Adipose tissue (tissue), 3 donors: ENCODE results near the gene AFAP1L1. TPM values are rescaled to one million over a fixed set of nuclear protein-coding genes. Genes with fewer than 3 reads are reported as not detected.

ENCODE experiments used
- H3K27ac ChIP-seq: one replicate; pipeline ENCODE4 v1.5.1; 2013; ENCODE audit warnings: low read depth, low read length
- WGBS, 3 donors: extraction: QIAGEN DNeasy Blood & Tissue Kit; methylation state at CpG; one replicate each; pipeline ENCODE4 v1.1.7; 2013; 5-methylcytosine and 5-hydroxymethylcytosine counted together
- polyA plus RNA-seq, 3 donors: library from polyadenylated mRNA; stranded (reverse); fragments of 200-250 nt; gene quantifications; one replicate each; pipeline ENCODE4 v1.2.3, GENCODE V29; 2013
- donor health status: healthy with polysubstance abuse.
- donor health status: Bipolar disorder and iron deficiency.
- donor health status: healthy.

AFAP1L1 gene
- polyA plus RNA-seq, 3 donors: 4.1 to 21.8 (median 16.8) TPM

GRCh38 chr5:149325894-149326293, 54.2 kb downstream of the AFAP1L1 start:
- no peak overlapping the region for H3K27ac ChIP-seq
- WGBS, 3 donors: 92 to 96% (median 95%) methylated on average over 5 of the region's 5 CpGs

DNA sequence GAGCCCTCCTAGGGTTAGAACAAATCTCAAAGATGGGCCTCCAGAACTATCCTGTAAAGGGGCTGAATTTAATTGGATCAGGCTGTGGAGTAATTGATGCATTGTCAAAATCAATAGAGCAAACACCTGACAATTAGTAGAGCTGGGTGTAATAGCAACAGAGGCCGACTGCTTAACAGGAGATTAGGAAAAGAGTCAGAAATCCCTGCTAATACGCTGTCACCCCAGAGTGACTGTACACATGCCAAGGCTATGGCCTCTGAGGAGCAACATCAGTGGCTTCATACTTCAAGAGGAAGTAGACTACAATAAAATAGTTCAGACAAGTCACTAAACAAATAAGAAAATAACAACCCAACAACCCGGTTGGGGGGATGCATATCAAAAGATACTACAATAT, 55.0 kb downstream of the AFAP1L1 start:
- 73 to 86% (median 84%) methylated on average over 3 of the region's 3 CpGs for WGBS, 3 donors
- no peak overlapping the region for H3K27ac ChIP-seq

DNA sequence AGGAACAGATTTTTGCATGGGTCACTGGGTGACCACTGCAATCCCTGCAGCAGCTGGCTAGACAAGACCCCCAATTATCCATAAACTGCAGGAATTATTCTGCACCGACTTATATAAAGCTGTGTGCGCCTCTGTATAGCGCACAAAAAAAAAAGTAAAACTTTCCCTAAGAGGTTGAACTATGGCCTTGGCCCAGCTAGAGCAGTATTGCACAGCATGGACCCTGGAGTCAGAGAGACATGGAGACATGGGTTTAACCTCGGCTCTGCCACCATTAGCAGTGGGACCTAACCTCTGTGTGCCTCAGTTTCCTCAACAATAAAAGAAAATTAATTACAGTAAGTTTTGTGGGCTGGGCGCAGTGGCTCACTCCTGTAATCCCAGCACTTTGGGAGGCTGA, 56.5 kb downstream of the AFAP1L1 start:
- H3K27ac ChIP-seq: no peak overlapping the region
- 90 to 96% (median 92%) methylated on average over 5 of the region's 5 CpGs for WGBS, 3 donors

DNA sequence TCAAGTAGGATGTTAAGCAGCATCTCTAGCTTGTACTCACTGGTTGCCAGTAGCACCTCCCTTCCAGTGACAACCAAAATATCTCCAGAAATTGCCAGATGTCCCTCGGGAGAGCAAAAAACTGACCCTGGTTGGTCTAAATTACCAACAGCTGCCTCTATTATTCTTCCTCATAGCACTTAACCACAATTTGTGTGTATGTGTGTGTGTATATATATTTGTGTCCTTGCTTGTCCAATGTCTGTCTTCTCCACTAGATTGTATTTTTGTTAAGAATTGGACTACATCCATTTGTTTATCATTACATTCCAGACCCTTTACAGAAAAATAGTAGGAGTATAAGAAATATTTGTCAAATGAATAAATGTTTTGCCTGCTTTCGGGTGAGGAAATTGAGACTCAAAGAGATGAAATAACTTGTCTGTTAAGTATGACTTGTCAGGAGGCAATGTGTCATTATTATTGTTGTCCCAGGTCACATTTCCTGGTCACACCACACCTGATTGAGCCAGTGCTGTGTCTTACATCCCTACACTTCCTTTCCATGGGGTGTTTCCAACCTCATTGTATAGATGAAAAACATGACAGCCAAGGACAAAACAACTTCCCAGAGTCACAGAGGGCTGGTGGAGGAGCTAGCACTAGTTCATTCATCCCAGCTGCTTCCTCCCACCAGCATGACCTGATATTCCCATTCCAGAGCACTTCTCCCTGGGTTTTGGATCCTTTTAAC, 62.2 kb downstream of the AFAP1L1 start:
- H3K27ac ChIP-seq: no peak overlapping the region
- 77 to 92% (median 80%) methylated on average over 2 of the region's 2 CpGs for WGBS, 3 donors

DNA sequence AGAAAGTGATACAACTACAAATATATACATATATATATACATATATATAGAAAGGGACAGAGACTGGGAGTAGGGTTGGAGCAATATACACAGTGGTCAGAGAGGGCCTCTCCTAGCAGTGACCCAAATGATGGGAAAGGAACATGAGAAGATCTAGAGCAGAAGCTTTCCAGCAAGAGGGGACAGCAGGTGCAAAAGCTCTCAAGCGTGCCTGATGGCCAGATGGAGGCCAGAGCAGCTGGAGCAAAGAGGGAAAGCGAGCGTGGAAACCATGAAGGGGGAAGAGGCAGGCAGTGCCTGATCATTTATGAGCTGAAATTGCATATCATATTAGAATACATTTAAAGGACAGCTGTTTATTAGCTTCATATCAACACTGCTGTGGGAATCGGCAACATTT, 66.1 kb downstream of the AFAP1L1 start:
- WGBS, 3 donors: 86 to 94% (median 93%) methylated on average over 4 of the region's 4 CpGs

DNA sequence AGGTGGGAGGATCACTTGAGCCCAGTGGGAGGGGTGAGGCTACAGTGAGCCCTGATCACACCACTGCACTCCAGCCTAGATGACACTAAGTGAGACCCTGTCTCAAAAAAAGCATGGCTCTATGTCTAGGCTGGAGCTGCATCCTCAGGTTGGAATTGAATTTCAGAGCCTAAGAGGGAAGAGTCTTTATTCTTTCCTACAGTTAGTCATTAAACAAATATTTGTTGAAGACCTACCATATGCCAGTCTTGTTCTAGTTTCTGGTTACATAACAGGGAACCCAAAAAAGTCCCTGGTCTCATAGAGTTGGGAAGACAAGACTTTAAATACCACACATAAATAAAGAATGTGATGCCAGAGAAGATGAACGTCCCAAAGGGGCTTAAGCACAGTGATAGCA, 66.7 kb downstream of the AFAP1L1 start:
- no peak overlapping the region for H3K27ac ChIP-seq
- WGBS, 3 donors: 74 to 86% (median 83%) methylated on average over 1 of the region's 1 CpG

More for the DNA sequence above, 66.1 kb downstream of the AFAP1L1 start:
- H3K27ac ChIP-seq: no peak overlapping the region

DNA sequence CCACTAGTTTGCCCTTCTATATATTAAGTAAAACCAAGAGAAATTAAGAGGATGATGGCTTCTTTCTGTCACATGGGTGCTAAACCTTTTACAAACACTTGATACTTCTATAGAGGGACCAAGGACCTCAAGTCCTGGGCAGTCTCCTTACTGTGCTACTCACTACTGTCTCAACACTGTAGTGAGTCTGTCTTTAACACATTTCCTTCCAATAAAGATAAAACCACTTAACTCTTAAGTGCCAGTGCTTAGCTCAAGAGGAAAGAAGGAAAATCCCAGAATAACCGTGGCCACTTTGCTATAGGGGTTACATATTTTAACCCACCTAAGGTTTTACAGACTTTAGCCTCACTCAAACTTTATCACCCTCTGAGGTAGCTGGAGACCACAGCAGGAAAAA, 69.3 kb downstream of the AFAP1L1 start:
- no peak overlapping the region for H3K27ac ChIP-seq

GRCh38 chr5:149341876-149342275, 70.2 kb downstream of the AFAP1L1 start:
- H3K27ac ChIP-seq: no peak overlapping the region

More for the DNA sequence above, 69.3 kb downstream of the AFAP1L1 start:
- WGBS, 3 donors: 61 to 72% (median 68%) methylated on average over 1 of the region's 1 CpG

GRCh38 chr5:149344151-149344550, 72.5 kb downstream of the AFAP1L1 start:
- H3K27ac ChIP-seq: no peak overlapping the region
- WGBS, 3 donors: 84 to 94% (median 90%) methylated on average over 2 of the region's 2 CpGs

GRCh38 chr5:149345147-149345891, 73.7 kb downstream of the AFAP1L1 start, which contains the start of gene GRPEL2:
Gene GRPEL2 (plus strand): TSS chr5:149345499. CDS start chr5:149345540, 41 bp downstream.
- no peak within 1 kb of the TSS for H3K27ac ChIP-seq
- 1% methylated on average over 54 of the region's 54 CpGs for WGBS, 3 donors

- WGBS, 3 donors: 1 to 2% (median 2%) methylated on average over 11 of the region's 11 CpGs
- no peak overlapping the region for H3K27ac ChIP-seq
Observed at GRCh38 chr5:149345892-149346222, 74.2 kb downstream of the AFAP1L1 start.

- 71 to 74% (median 73%) methylated on average over 1 of the region's 1 CpG for WGBS, 3 donors
- no peak overlapping the region for H3K27ac ChIP-seq
Observed at GRCh38 chr5:149348518-149348917, 76.9 kb downstream of the AFAP1L1 start.

- H3K27ac ChIP-seq: no peak overlapping the region
- 88 to 89% (median 88%) methylated on average over 4 of the region's 4 CpGs for WGBS, 3 donors
Observed at GRCh38 chr5:149349382-149349781, 77.7 kb downstream of the AFAP1L1 start.

- WGBS, 3 donors: 79 to 85% (median 83%) methylated on average over 4 of the region's 4 CpGs
- no peak overlapping the region for H3K27ac ChIP-seq
Observed at GRCh38 chr5:149352169-149352568, 80.5 kb downstream of the AFAP1L1 start.

DNA sequence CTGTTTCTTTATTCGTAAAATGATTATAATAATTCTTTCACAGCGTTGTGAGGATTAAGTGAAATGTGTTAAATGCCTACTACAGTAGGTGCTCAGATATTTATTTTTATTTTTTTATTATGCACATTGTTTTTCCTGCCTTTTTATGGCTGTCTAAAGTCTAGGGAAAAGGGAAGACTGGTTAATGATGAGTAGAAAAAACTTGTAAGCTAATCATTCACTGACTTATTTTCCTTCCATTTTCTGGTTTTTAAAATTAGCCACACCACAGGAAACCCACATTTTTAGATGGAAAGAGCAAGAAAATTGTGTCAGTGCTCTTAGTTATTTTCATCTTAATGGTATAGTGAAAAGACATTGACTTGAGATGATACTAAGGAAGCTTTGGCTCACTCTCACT, 82.3 kb downstream of the AFAP1L1 start:
- WGBS, 3 donors: 90 to 95% (median 92%) methylated on average over 2 of the region's 2 CpGs
- H3K27ac ChIP-seq: no peak overlapping the region

DNA sequence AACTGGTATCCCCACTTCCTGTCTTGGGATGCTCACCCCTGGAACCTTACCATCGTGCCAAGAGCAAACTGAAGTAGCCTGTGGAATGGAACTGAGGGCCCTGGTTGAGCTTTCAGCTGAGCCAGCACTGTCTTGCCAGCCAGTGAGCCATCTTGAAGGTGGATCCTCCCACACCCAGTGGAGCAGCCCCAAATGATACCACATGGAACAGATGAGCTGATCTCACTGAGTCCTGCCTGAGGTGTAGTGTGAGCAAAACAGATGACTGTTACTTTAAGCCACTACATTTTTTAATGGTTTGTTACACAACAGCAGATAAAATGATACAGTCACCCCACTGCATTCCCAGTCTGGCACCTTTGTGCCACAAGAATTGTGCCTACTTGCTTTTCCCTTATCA, 84.0 kb downstream of the AFAP1L1 start:
- WGBS, 3 donors: 86 to 93% (median 89%) methylated on average over 1 of the region's 1 CpG
- H3K27ac ChIP-seq: no peak overlapping the region

DNA sequence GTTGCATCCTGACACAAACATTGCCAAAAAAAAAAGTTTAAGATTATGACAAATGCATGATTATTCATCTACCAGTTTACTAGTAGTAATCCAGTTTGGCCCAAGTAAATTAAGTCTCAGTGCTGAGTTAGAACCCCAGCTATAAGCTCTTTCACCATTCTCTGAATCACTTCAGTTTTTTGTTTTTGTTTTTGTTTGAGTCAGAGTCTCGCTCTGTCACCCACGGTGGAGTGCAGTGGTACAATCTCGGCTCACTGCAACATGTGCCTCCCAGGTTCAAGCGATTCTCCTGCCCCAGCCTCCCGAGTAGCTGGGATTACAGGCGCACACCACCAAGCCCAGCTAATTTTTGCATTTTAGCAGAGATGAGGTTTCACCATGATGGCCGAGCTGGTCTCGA, 84.7 kb downstream of the AFAP1L1 start:
- WGBS, 3 donors: 95 to 96% (median 96%) methylated on average over 8 of the region's 8 CpGs
- H3K27ac ChIP-seq: no peak overlapping the region

DNA sequence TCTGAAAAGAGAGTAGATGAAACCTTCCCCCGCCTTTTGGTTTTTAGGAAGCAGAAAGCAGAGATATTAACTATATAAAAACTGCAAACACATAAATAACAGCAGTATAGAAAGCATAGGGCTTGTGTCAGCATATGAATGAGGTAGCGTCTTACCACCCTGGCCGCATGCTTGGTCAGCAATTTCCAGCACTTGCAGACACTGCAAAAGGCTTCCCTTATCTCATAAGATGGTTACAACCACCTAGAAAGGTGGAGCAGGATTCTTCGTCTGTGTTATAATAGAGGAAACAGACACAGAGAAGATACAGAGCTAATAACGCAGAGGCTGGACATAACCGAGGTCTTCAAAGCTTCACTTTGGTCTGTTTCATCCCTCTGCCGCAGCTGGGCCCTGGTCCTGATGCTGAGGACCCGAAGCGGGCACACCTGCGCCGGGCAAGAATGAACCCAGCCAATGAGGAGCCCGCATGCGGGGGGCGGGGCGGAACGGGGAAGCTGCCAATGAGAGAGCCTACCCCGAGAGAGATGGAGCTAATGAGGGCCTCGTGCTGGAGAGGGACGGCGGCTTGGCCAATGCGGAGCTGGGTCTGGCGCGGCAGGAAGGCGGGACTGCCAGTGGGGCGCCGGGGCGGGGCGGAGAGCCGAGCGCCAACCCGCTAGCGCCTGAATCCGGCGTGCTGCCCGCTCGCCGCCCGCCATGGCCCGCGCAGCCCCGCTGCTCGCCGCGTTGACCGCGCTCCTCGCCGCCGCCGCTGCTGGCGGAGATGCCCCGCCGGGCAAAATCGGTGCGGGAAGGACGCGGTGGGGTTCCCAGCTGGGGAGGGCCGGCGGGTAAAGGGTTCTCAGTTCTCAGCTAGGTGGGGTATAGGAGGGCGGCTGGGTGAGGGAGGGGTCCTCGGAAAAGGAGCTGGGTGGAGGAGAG, 86.0 kb downstream of the AFAP1L1 start, which contains the start of gene PCYOX1L:
TSS of gene PCYOX1L (plus strand) at position 677 of the 924 bp plus-strand sequence. CDS start at position 700, 23 bp downstream.
- H3K27ac ChIP-seq: no peak within 1 kb of the TSS
- WGBS, 3 donors: 2 to 3% (median 2%) methylated on average over 38 to 61 of the region's 61 CpGs

GRCh38 chr5:149358294-149358651, 86.6 kb downstream of the AFAP1L1 start:
- WGBS, 3 donors: 0 to 1% (median 1%) methylated on average over 18 of the region's 18 CpGs
- no peak overlapping the region for H3K27ac ChIP-seq
